Testis (tissue), 3 donors: Measurements from ENCODE around the gene TEX54. TPM values are rescaled to one million over a fixed set of nuclear protein-coding genes. Genes with fewer than 3 reads are reported as not detected.

Experiments
- DNase-seq: peaks from one replicate; pipeline ENCODE4 v3.0.0-alpha.2; 2019
- H3K27ac ChIP-seq, 2 donors: fragments of 200-600 bp; sonication (generic); one replicate each; pipeline ENCODE4 v1.5.1; 2019
- H3K27me3 ChIP-seq: fragments of 200-600 bp; sonication (generic); one replicate; pipeline ENCODE4 v1.5.1; 2019
- H3K36me3 ChIP-seq: fragments of 200-600 bp; sonication (generic); one replicate; pipeline ENCODE4 v1.5.1; 2017; ENCODE audit warnings: low read depth; ENCODE audit errors: missing control alignments
- H3K4me1 ChIP-seq: fragments of 200-600 bp; sonication (generic); one replicate; pipeline ENCODE4 v1.5.1; 2019
- H3K4me3 ChIP-seq, 2 donors: fragments of 200-600 bp; sonication (generic); one replicate each; pipeline ENCODE4 v1.5.1; 2017 to 2019
- H3K9me3 ChIP-seq: fragments of 200-600 bp; sonication (generic); one replicate; pipeline ENCODE4 v1.5.1; 2017
- CTCF ChIP-seq, 3 experiments: fragments of 450-650 bp in 2 of 3; fragments of 200-600 bp in 1 of 3; sonication (generic) in 1 of 3; IDR thresholded peaks; one replicate each; pipeline ENCODE4 v1.5.1; 2016 to 2019; ENCODE audit warnings: antibody characterized with exemption in 3 of 3, mild to moderate bottlenecking in 2 of 3, moderate library complexity in 1 of 3
- POLR2A ChIP-seq: fragments of 450-650 bp; IDR thresholded peaks from one replicate; pipeline ENCODE4 v1.6.1; 2017; ENCODE audit warnings: antibody characterized with exemption, mild to moderate bottlenecking, moderate library complexity
- WGBS, 2 donors: methylation state at CpG; one replicate each; pipeline ENCODE4 v1.1.5; 2018; 5-methylcytosine and 5-hydroxymethylcytosine counted together
- intact Hi-C: fragments of 100-400 bp; cut with DNase I; formaldehyde crosslinking; loops from one replicate; pipeline ENCODE4 v1.15.1; 2023; ENCODE audit warnings: low total_unique reads
- polyA plus RNA-seq: library from polyadenylated mRNA; stranded (reverse); fragments of 350-450 nt; fragmentation: Illumina TruSeq; extraction: RNeasy Lipid Tissue Mini Kit (QIAGEN cat#74804); gene quantifications from one replicate; pipeline ENCODE4 v1.2.3, GENCODE V29; 2014; ENCODE audit warnings: low read depth, low replicate concordance; ENCODE audit not compliant: insufficient read depth
- total RNA-seq, 2 donors: library from RNA; depleted of rRNA; stranded (reverse); fragments of >200 nt; gene quantifications; one replicate each; pipeline ENCODE4 v1.2.3, GENCODE V29; 2016

The TEX54 gene
- total and polyA plus RNA-seq, 3 donors from 2014 or later = 18.4 to 40.7 (median 38.1) TPM

- TF ChIP-seq POLR2A (no peak), CTCF (IDR thresholded peaks at IDR 0.05) (no peak)
These were observed 22.4 kb upstream of the TEX54 start for GRCh38 chr11:62854825-62855570.

GRCh38 chr11:62854013-62854824 lies 21.6 kb upstream of the TEX54 start:
- Histone ChIP-seq H3K27me3 (no peaks in the 10 kb centered on the region), H3K4me3 (peak overlapping the region; percentile 77 to 89), H3K36me3 (no peaks in the 10 kb centered on the region), H3K27ac (peak overlapping the region in 1 of 2 donors; percentile 83), H3K4me1 (peaks cover 25% of the 10 kb centered on the region), H3K9me3 (no peaks in the 10 kb centered on the region)
- TF ChIP-seq CTCF (IDR thresholded peaks at IDR 0.05) (no peak), POLR2A (no peak)
- intact Hi-C loops = loop anchor here (10.0 kb wide), 1 partner anchor 69 kb away; the partner anchor contains the start of gene TMEM179B
- 12 to 18% methylated on average over 8 of the region's 8 CpGs for WGBS, 2 donors
- no peak for DNase-seq

More at GRCh38 chr11:62854825-62855570, 22.4 kb upstream of the TEX54 start:
- intact Hi-C loops = loop anchor here (10.0 kb wide), 1 partner anchor 70 kb away; the partner anchor contains the start of gene TMEM179B
- Histone ChIP-seq H3K4me1 (peaks cover 25% of the 10 kb centered on the region), H3K9me3 (no peaks in the 10 kb centered on the region), H3K27me3 (no peaks in the 10 kb centered on the region), H3K4me3 (peak overlapping the region; percentile 77 to 89), H3K27ac (peak overlapping the region; percentile 75 to 83), H3K36me3 (no peaks in the 10 kb centered on the region)
- DNase-seq = no peak
- WGBS, 2 donors = 1 to 4% methylated on average over 15 of the region's 15 CpGs

GRCh38 chr11:62853279-62853965 lies 20.8 kb upstream of the TEX54 start:
- H3K4me3 ChIP-seq = no peak overlapping the region
- no peaks in the 10 kb centered on the region for H3K27me3 ChIP-seq
- peaks cover 25% of the 10 kb centered on the region for H3K4me1 ChIP-seq
- intact Hi-C loops = loop anchor here (10.0 kb wide), 1 partner anchor 69 kb away; the partner anchor contains the start of gene TMEM179B
- no peaks in the 10 kb centered on the region for H3K36me3 ChIP-seq
- H3K27ac ChIP-seq = no peak overlapping the region
- TF ChIP-seq POLR2A (no peak), CTCF (IDR thresholded peaks at IDR 0.05) (no peak)
- no peaks in the 10 kb centered on the region for H3K9me3 ChIP-seq
- 71 to 74% methylated on average over 7 of the region's 7 CpGs for WGBS, 2 donors
- no peak for DNase-seq

GRCh38 chr11:62852523-62853188 lies 20.0 kb upstream of the TEX54 start:
- Histone ChIP-seq H3K4me3 (no peak overlapping the region), H3K27ac (no peak overlapping the region), H3K27me3 (no peaks in the 10 kb centered on the region), H3K36me3 (no peaks in the 10 kb centered on the region), H3K9me3 (no peaks in the 10 kb centered on the region), H3K4me1 (peaks cover 25% of the 10 kb centered on the region)
- DNase-seq = no peak
- no peak for TF ChIP-seq CTCF (IDR thresholded peaks at IDR 0.05)
- no peak for TF ChIP-seq POLR2A
- intact Hi-C loops = loop anchor here (10.0 kb wide), 1 partner anchor 68 kb away; the partner anchor contains the start of gene TMEM179B
